ENCODE results near the gene TRMT112.

DNA sequence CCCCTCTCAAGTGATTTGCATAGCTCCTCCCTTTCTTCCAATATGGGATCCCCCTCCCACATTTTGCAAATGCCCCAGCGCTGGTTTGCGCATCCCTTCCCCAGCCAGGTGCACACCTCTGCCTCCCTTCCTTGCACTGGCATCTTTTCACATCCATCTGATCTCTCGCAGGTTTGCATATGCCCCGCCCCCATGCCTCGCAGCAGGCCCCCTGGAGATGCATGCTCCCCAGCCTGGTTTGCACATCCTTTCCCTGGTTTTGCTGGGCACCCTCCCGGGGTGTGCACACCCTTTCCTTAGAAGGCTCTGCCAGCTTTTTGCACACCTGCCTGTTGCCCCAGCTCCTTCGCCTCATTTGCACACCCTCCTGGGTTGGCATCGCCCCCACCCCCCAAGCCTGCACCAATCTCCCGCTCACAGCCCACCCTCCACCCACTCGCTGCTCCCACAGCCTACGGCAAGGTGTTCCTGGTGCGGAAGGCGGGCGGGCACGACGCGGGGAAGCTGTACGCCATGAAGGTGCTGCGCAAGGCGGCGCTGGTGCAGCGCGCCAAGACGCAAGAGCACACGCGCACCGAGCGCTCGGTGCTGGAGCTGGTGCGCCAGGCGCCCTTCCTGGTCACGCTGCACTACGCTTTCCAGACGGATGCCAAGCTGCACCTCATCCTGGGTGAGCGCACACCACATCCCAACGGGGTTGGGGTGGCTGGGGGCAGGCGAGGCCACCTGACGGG lies 42.5 kb upstream of the TRMT112 start:
- TF ChIP-seq, protein P1, sequence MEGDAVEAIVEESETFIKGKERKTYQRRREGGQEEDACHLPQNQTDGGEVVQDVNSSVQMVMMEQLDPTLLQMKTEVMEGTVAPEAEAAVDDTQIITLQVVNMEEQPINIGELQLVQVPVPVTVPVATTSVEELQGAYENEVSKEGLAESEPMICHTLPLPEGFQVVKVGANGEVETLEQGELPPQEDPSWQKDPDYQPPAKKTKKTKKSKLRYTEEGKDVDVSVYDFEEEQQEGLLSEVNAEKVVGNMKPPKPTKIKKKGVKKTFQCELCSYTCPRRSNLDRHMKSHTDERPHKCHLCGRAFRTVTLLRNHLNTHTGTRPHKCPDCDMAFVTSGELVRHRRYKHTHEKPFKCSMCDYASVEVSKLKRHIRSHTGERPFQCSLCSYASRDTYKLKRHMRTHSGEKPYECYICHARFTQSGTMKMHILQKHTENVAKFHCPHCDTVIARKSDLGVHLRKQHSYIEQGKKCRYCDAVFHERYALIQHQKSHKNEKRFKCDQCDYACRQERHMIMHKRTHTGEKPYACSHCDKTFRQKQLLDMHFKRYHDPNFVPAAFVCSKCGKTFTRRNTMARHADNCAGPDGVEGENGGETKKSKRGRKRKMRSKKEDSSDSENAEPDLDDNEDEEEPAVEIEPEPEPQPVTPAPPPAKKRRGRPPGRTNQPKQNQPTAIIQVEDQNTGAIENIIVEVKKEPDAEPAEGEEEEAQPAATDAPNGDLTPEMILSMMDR (IDR thresholded peaks at IDR 0.05) = peak in 1 of 6 experiments; percentile 22
- no peak for TF ChIP-seq EP300 (IDR thresholded peaks at IDR 0.05)

Measured in upper lobe of left lung (tissue), 4 donors.